Endothelial cell of umbilical vein (primary cell): ENCODE data around the gene USP28. TPM values are rescaled to one million over a fixed set of nuclear protein-coding genes. Genes with fewer than 3 reads are reported as not detected.

ENCODE experiments used
- BruUV-seq: library from RNA; stranded (reverse); fragments of 400-500 nt; replicated peaks from 2 replicates; lab custom pipeline; 2021; lab: Mats Ljungman, UMichigan
- CTCF ChIA-PET: fragments of 300-600, 350-600 bp; sonication (Branson Sonifier 250); formaldehyde crosslinking; loops from one replicate; lab custom pipeline; 2021; ENCODE audit warnings: antibody characterized with exemption, inconsistent platforms; lab: Charles Lee
- POLR2A ChIA-PET: fragments of 300-600, 350-600 bp; sonication (Branson Sonifier 250); formaldehyde crosslinking; loops from one replicate; lab custom pipeline; 2021; ENCODE audit warnings: antibody characterized with exemption, inconsistent platforms; lab: Charles Lee
- DNase-seq: peaks from one replicate; pipeline ENCODE4 v3.0.0-alpha.2; 2011; ENCODE audit warnings: low read depth, low spot score
- FAIRE-seq: peaks from 2 replicates; lab custom pipeline; 2011; peaks lifted over from hg19 to GRCh38; lab: Jason Lieb, UNC
- H2AFZ ChIP-seq: 2 replicates; pipeline ENCODE4 v1.6.0; 2012; ENCODE audit warnings: low read depth, low read length, control low read depth, inconsistent platforms
- H3K27ac ChIP-seq: 2 replicates; pipeline ENCODE4 v1.5.1; 2011; ENCODE audit warnings: low read depth, mild to moderate bottlenecking, control low read depth, low read length, moderate library complexity; ENCODE audit not compliant: insufficient read depth
- H3K27me3 ChIP-seq, 2 experiments: 2 replicates each; pipeline versions ENCODE4 v1.6.0 to v1.6.1; 2011; ENCODE audit warnings: low read length in 2 of 2, mixed read lengths in 1 of 2; ENCODE audit not compliant: control insufficient read depth in 2 of 2, insufficient read depth in 2 of 2
- H3K36me3 ChIP-seq, 2 experiments: 2 replicates in 1 of 2; 3 replicates in 1 of 2; pipeline ENCODE4 v1.5.1; 2011; ENCODE audit warnings: low read length in 2 of 2, mild to moderate bottlenecking in 1 of 2, moderate library complexity in 1 of 2; ENCODE audit not compliant: control insufficient read depth in 2 of 2, insufficient read depth in 2 of 2; ENCODE audit errors: extremely low read depth in 1 of 2
- H3K4me1 ChIP-seq: 3 replicates; pipeline ENCODE4 v1.5.1; 2011; ENCODE audit warnings: mild to moderate bottlenecking, low read length; ENCODE audit not compliant: control insufficient read depth, insufficient read depth; ENCODE audit errors: extremely low read depth
- H3K4me2 ChIP-seq: 2 replicates; pipeline ENCODE4 v1.6.1; 2011; ENCODE audit warnings: low read length, control low read depth, mixed read lengths; ENCODE audit not compliant: insufficient read depth
- H3K4me3 ChIP-seq, 3 experiments: fragments of 200-600 bp in 1 of 3; sonication (generic), shearing (Covaris generic) in 1 of 3; replicated peaks in 1 of 3; 2 replicates each; pipeline ENCODE4 v1.5.1; 2011 to 2016; ENCODE audit warnings: control low read depth in 3 of 3, low read length in 3 of 3, mild to moderate bottlenecking in 2 of 3, inconsistent platforms in 1 of 3, low read depth in 1 of 3, moderate library complexity in 1 of 3; ENCODE audit not compliant: insufficient read depth in 1 of 3
- H3K79me2 ChIP-seq: 2 replicates; pipeline ENCODE4 v1.6.0; 2012; ENCODE audit warnings: low read length, inconsistent platforms; ENCODE audit not compliant: control insufficient read depth, insufficient read depth
- H3K9ac ChIP-seq: replicated peaks from 2 replicates; pipeline ENCODE3; 2011; ENCODE audit warnings: low read length, control low read depth; ENCODE audit not compliant: insufficient read depth; ENCODE audit errors: extremely low read depth
- H3K9me1 ChIP-seq: replicated peaks from 3 replicates; pipeline ENCODE4 v1.6.0; 2011; ENCODE audit warnings: mild to moderate bottlenecking, low read length; ENCODE audit not compliant: control insufficient read depth, insufficient read depth; ENCODE audit errors: extremely low read depth
- H3K9me3 ChIP-seq: replicated peaks from 2 replicates; pipeline ENCODE4 v1.5.1; 2012; ENCODE audit warnings: low read length, inconsistent platforms; ENCODE audit not compliant: control insufficient read depth, insufficient read depth
- H4K20me1 ChIP-seq: replicated peaks from 2 replicates; pipeline ENCODE3; 2011; ENCODE audit warnings: mild to moderate bottlenecking, low read length; ENCODE audit not compliant: control insufficient read depth, insufficient read depth; ENCODE audit errors: extremely low read depth
- EZH2 ChIP-seq: IDR thresholded peaks from 2 replicates; pipeline ENCODE4 v1.6.1; 2012; ENCODE audit warnings: borderline replicate concordance, low read depth, mild to moderate bottlenecking, moderate library complexity, low read length, inconsistent platforms; ENCODE audit not compliant: severe bottlenecking
- FOS ChIP-seq: IDR thresholded peaks from 2 replicates; pipeline ENCODE4 v1.6.1; 2011; ENCODE audit warnings: mild to moderate bottlenecking, low read length, moderate library complexity, borderline replicate concordance; ENCODE audit not compliant: insufficient read depth
- GATA2 ChIP-seq: IDR thresholded peaks from 2 replicates; pipeline ENCODE4 v1.7.0; 2011; ENCODE audit warnings: low read depth, mild to moderate bottlenecking, moderate library complexity, mixed read lengths, low read length; ENCODE audit not compliant: insufficient read length, insufficient read depth
- JUN ChIP-seq: IDR thresholded peaks from 2 replicates; pipeline ENCODE4 v1.6.1; 2011; ENCODE audit warnings: borderline replicate concordance, low read depth; ENCODE audit not compliant: insufficient read length, insufficient read depth
- MYC ChIP-seq: IDR thresholded peaks from one replicate; pipeline ENCODE4 v1.6.1; 2011; ENCODE audit warnings: mild to moderate bottlenecking, low read depth, low read length
- POLR2A ChIP-seq: IDR thresholded peaks from 2 replicates; pipeline ENCODE4 v1.6.1; 2012; ENCODE audit warnings: low read depth, mild to moderate bottlenecking, control low read depth, low read length
- POLR2AphosphoS5 ChIP-seq: IDR thresholded peaks from 2 replicates; pipeline ENCODE4 v1.6.1; 2012; ENCODE audit warnings: low read depth, mild to moderate bottlenecking, control low read depth, low read length, moderate library complexity; ENCODE audit not compliant: insufficient read depth
- dilution Hi-C: fragments of 300-500 bp; cut with MboI; formaldehyde crosslinking; loops from one replicate; pipeline ENCODE4 v1.15.0; 2019; ENCODE audit warnings: low sequenced_read_pairs; ENCODE audit not compliant: extremely low pct_ligation_motif_present
- intact Hi-C: fragments of 100-400 bp; cut with micrococcal nuclease; formaldehyde crosslinking; loops from one replicate; pipeline ENCODE4 v1.10.0; 2022
- polyA plus RNA-seq, 4 experiments: library from polyadenylated mRNA; depleted of rRNA in 3 of 4; stranded (reverse) in 3 of 4; unstranded in 1 of 4; fragments of >200 nt; gene quantifications; 2 replicates each; pipeline versions ENCODE4 v1.2.1 to v1.2.3, GENCODE V29; 2011 to 2012; ENCODE audit warnings: missing spikeins in 1 of 4
- total RNA-seq: library from RNA; stranded (reverse); gene quantifications from 2 replicates; pipeline ENCODE4 v1.2.3, GENCODE V29; 2021
- TF ChIP-seq, protein P1 (sequence below), 2 donors: IDR thresholded peaks; 1 replicate in 1 of 2; 2 replicates in 1 of 2; pipeline ENCODE4 v1.5.1; 2011; ENCODE audit warnings: low read length in 2 of 2, mild to moderate bottlenecking in 2 of 2, moderate library complexity in 2 of 2, control low read depth in 1 of 2, inconsistent platforms in 1 of 2, low read depth in 1 of 2; ENCODE audit not compliant: insufficient read depth in 1 of 2; ENCODE audit errors: extremely low read depth in 1 of 2
- TF ChIP-seq, protein P2 (sequence below): IDR thresholded peaks from 2 replicates; pipeline ENCODE4 v1.6.1; 2011; ENCODE audit not compliant: insufficient read depth, insufficient read length

Gene USP28
- total and polyA plus RNA-seq, 2 donors (not counting 3 experiments of a cell fraction or from before 2014, with no cell fraction given): 19.2 to 29.6 TPM

DNA sequence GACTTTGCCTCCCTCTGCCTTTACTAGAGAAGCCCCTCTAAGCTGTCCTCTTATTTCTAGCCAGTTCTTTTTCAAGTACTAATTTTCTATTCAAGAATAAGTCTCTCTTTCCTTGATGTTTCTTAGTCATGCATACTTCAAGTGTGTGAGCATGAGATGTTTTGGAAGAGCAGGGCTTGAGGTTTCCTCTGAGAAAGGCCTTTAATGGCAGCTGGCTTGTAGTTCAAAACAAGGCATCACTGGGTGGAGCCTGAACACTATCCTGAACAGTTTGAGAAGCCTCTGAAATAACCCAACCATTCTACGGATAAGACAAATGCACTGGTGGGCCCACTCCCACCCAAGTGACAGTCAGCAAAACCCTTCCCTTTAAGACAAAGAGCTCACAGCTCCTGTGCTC lies 58.2 kb downstream of the USP28 start:
- dilution Hi-C loops: no loop called here
- peaks cover 2 to 12% of the 10 kb centered on the region in 2 experiments for H3K36me3 ChIP-seq
- TF ChIP-seq POLR2AphosphoS5 (no peak), POLR2A (no peak), GATA2 (no peak), FOS (no peak), JUN (no peak), MYC (no peak), EZH2 (no peak)
- TF ChIP-seq, protein P1, sequence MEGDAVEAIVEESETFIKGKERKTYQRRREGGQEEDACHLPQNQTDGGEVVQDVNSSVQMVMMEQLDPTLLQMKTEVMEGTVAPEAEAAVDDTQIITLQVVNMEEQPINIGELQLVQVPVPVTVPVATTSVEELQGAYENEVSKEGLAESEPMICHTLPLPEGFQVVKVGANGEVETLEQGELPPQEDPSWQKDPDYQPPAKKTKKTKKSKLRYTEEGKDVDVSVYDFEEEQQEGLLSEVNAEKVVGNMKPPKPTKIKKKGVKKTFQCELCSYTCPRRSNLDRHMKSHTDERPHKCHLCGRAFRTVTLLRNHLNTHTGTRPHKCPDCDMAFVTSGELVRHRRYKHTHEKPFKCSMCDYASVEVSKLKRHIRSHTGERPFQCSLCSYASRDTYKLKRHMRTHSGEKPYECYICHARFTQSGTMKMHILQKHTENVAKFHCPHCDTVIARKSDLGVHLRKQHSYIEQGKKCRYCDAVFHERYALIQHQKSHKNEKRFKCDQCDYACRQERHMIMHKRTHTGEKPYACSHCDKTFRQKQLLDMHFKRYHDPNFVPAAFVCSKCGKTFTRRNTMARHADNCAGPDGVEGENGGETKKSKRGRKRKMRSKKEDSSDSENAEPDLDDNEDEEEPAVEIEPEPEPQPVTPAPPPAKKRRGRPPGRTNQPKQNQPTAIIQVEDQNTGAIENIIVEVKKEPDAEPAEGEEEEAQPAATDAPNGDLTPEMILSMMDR (IDR thresholded peaks at IDR 0.05; ENCODE audit: extremely low read depth in 1 of 2, insufficient read depth in 1 of 2, low read depth in 1 of 2, low read length in 2 of 2): no peak
- TF ChIP-seq, protein P2, sequence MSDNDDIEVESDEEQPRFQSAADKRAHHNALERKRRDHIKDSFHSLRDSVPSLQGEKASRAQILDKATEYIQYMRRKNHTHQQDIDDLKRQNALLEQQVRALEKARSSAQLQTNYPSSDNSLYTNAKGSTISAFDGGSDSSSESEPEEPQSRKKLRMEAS: no peak

More for the DNA sequence above, 58.2 kb downstream of the USP28 start:
- Histone ChIP-seq H3K79me2 (no peaks in the 10 kb centered on the region), H3K9ac (no peak overlapping the region), H4K20me1 (no peaks in the 10 kb centered on the region), H3K4me2 (no peak overlapping the region), H3K9me1 (no peaks in the 10 kb centered on the region), H3K27me3 (no peaks in the 10 kb centered on the region), H3K4me1 (no peaks in the 10 kb centered on the region), H3K9me3 (no peaks in the 10 kb centered on the region), H3K4me3 (no peak overlapping the region), H3K27ac (no peak overlapping the region), H2AFZ (no peak overlapping the region)
- CTCF ChIA-PET: interaction anchor here (1.0 to 1.4 kb wide), 2 partner anchors 10 to 79 kb away, joined by 3 to 10 read pairs; no protein-coding TSS in a partner anchor
- intact Hi-C loops: no loop called here
- FAIRE-seq: no peak
- POLR2A ChIA-PET: no interaction called here
- no peak for DNase-seq
- BruUV-seq: no TSS peak
